Lower leg skin (tissue), 4 donors: Measurements from ENCODE around the gene TBC1D22A. TPM values are rescaled to one million over a fixed set of nuclear protein-coding genes. Genes with fewer than 3 reads are reported as not detected.

Source experiments
- DNase-seq, 2 donors: peaks; one replicate each; pipeline ENCODE4 v3.0.0-alpha.2; 2019; ENCODE audit warnings: low spot score in 2 of 2
- H3K4me3 ChIP-seq: fragments of 200-600 bp; sonication (generic); 2 replicates; pipeline ENCODE4 v1.5.1; 2017; ENCODE audit warnings: mild to moderate bottlenecking, low read depth; ENCODE audit not compliant: poor library complexity, severe bottlenecking
- POLR2A ChIP-seq, 2 donors: fragments of 450-650 bp; IDR thresholded peaks; one replicate each; pipeline ENCODE4 v1.6.1; 2016 to 2017; ENCODE audit warnings: antibody characterized with exemption in 2 of 2, mild to moderate bottlenecking in 1 of 2, moderate library complexity in 1 of 2
- WGBS, 2 donors: methylation state at CpG; one replicate each; pipeline ENCODE4 v1.1.5; 2018; 5-methylcytosine and 5-hydroxymethylcytosine counted together
- intact Hi-C: fragments of 100-400 bp; cut with DNase I; formaldehyde crosslinking; loops from one replicate; pipeline ENCODE4 v1.15.0; 2023; ENCODE audit warnings: low total_unique reads
- total RNA-seq, 4 donors: library from RNA; depleted of rRNA; stranded (reverse); fragments of >200 nt; gene quantifications; one replicate each; pipeline ENCODE4 v1.1.0, GENCODE V29; 2016
- TF ChIP-seq, protein P1 (sequence below), 3 donors: fragments of 450-650 bp; IDR thresholded peaks; one replicate each; pipeline ENCODE4 v1.5.1; 2016; ENCODE audit warnings: antibody characterized with exemption in 3 of 3, mild to moderate bottlenecking in 3 of 3, moderate library complexity in 2 of 3

TBC1D22A gene
- total RNA-seq, 4 donors from 2014 or later, result 21.8 to 32.3 (median 31.6) TPM

DNA sequence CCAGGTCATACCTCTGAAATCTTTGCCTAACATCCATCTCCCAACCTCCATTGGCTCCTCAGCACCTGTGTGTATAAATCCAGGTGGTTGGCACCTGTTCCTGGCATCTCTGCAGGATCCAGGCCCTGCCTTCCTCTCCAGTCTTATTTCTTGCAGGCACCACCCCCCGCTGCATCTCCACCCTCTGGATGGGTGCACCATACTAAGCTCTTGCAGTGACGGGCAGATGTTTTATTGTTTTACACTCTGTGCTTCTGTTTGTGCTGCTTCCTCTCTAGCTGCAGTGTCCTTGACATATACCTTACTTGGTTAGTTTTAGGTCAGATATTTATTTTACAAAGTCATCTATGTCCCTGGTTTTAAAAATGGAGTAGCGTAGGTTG, 102.6 kb downstream of the TBC1D22A start:
- 96 to 98% methylated on average over 3 of the region's 3 CpGs for WGBS, 2 donors
- intact Hi-C loops, result no loop called here
- TF ChIP-seq, protein P1, sequence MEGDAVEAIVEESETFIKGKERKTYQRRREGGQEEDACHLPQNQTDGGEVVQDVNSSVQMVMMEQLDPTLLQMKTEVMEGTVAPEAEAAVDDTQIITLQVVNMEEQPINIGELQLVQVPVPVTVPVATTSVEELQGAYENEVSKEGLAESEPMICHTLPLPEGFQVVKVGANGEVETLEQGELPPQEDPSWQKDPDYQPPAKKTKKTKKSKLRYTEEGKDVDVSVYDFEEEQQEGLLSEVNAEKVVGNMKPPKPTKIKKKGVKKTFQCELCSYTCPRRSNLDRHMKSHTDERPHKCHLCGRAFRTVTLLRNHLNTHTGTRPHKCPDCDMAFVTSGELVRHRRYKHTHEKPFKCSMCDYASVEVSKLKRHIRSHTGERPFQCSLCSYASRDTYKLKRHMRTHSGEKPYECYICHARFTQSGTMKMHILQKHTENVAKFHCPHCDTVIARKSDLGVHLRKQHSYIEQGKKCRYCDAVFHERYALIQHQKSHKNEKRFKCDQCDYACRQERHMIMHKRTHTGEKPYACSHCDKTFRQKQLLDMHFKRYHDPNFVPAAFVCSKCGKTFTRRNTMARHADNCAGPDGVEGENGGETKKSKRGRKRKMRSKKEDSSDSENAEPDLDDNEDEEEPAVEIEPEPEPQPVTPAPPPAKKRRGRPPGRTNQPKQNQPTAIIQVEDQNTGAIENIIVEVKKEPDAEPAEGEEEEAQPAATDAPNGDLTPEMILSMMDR (IDR thresholded peaks at IDR 0.05), result no peak
- TF ChIP-seq POLR2A (IDR thresholded peaks at IDR 0.05), result no peak
- peak in 1 of 2 donors; percentile 32 for DNase-seq
- H3K4me3 ChIP-seq, result no peak overlapping the region

DNA sequence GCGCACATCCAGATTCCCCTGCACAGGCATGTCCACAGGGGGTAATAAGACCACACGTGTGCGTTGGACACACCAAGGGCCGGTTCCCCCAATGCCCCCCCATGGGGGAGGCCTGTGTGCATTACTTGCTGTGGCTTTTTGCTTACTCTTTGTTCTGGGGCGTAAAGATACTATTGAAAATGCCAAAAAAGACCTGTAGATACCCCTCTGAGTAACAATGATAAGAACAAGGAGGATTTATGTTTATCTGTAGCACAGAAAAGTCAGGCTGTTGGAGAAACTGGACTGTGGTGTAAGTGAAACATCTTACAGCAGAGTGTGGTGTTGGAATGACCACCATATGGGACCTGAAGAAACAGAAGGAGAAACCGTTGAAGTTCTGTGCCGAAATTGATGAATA, 103.2 kb downstream of the TBC1D22A start:
- intact Hi-C loops, result no loop called here
- 96 to 99% methylated on average over 7 of the region's 7 CpGs for WGBS, 2 donors

DNA sequence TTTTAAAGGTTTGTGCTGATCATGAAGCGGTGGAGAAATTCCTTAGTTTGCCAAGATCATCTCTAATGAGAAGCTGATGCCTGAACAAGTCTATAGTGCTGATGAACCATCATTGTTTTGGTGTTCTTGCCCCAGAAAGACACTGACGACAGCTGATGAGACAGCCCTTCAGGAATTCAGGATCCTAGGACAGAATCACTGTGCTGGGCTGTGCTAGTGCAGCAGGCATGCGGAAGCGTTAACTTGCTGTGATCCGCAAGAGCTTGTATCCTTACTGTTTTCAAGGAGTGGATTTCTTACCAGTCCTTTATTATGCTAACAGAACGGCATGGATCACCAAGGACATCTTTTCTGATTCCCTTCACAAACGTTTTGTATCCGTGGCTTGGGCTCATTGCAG, 104.1 kb downstream of the TBC1D22A start:
- intact Hi-C loops, result no loop called here
- H3K4me3 ChIP-seq, result no peak overlapping the region
- TF ChIP-seq, protein P1 (IDR thresholded peaks at IDR 0.05), result no peak
- TF ChIP-seq POLR2A (IDR thresholded peaks at IDR 0.05), result no peak
- no peak for DNase-seq
- WGBS, 2 donors, result 80 to 88% methylated on average over 8 of the region's 8 CpGs

More for the DNA sequence above, 103.2 kb downstream of the TBC1D22A start:
- TF ChIP-seq POLR2A (IDR thresholded peaks at IDR 0.05), result no peak
- TF ChIP-seq, protein P1 (IDR thresholded peaks at IDR 0.05), result no peak
- no peak overlapping the region for H3K4me3 ChIP-seq
- no peak for DNase-seq

DNA sequence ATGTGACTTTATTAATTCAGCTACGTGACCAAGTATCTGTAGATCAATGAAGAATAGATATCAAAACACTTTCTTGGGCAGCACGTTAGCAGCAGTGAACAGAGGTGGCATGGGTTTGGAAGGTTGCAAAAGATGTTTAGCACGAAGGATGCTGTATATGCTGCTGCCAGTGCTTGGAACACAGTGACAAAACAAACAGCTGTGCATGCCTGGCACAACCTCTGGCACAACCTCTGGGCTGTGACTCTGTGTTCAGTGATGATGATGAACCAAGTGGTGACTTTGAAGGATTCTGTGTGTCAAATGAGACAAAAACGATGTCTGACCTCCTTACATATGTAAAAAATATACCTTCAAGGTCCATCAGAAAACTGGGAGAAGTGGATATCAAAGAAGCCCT, 104.7 kb downstream of the TBC1D22A start:
- 87 to 99% methylated on average over 4 of the region's 4 CpGs for WGBS, 2 donors
- DNase-seq, result peak in 1 of 2 donors; percentile 6
- intact Hi-C loops, result no loop called here
- no peak for TF ChIP-seq POLR2A (IDR thresholded peaks at IDR 0.05)
- TF ChIP-seq, protein P1 (IDR thresholded peaks at IDR 0.05), result no peak
- H3K4me3 ChIP-seq, result no peak overlapping the region

DNA sequence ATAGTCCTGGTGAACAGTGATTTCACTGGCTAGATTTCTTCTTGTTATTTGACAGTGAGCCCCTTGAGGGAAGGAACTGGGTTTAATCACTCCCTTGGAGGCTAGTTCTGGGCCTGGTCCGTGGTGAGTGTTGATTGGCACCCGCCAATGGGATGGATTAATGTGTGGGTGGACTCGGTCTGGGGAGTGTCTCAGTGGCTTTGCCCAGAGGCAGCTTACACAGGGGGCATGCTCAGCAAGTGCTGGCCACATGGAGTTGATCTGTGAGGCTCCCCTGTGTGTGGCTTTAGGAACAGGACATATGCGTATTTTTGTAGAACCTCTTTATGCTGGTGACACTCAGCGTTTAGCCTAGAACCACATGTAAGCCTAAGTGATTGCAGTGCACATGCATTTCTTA, 106.9 kb downstream of the TBC1D22A start:
- TF ChIP-seq, protein P1 (IDR thresholded peaks at IDR 0.05), result no peak
- TF ChIP-seq POLR2A (IDR thresholded peaks at IDR 0.05), result no peak
- no peak overlapping the region for H3K4me3 ChIP-seq
- intact Hi-C loops, result no loop called here
- peak in 1 of 2 donors; percentile 13 for DNase-seq
- 83% methylated on average over 5 of the region's 5 CpGs for WGBS, 2 donors

DNA sequence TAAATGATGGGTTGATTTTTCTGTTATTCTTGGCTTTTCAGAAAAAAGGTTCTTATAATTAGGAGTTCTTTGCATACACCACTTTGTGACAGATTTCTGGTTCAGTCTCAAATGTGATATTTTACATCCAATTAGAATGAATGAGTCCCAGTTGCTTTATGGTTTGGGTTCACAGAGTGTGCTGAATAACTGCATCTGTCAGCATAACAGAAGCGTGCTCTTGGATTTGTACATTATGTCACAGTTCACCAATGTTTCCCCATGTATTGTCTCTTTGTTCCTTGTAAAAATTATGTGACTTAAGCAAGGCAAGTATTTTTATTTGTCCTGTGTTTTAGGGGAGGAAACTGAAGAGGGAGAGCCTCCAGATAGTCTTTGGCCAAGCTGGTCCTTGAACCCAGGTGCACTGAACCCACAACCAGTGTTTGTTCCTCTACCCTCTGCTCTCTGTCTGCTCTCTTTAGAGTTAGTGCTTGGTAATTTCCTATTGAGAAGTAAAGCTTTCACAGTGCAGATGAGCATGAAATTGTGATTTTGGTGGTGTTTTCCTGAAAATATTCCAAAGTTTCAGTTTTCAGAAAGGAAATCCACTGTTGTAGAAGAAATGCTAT, 107.5 kb downstream of the TBC1D22A start:
- TF ChIP-seq POLR2A (IDR thresholded peaks at IDR 0.05), result no peak
- TF ChIP-seq, protein P1 (IDR thresholded peaks at IDR 0.05), result no peak
- no peak for DNase-seq
- no peak overlapping the region for H3K4me3 ChIP-seq
- intact Hi-C loops, result no loop called here
- 89 to 96% methylated on average over 1 of the region's 1 CpG for WGBS, 2 donors
